GM20000 (cell line): Measurements from ENCODE around the gene SEMA3B.
A peak's percentile ranks its signal among the peaks of the same experiment; 100 is the strongest.
"Not testable (repeated sequence)": the region's sequence is repeated elsewhere in the genome, so short reads cannot be mapped to it uniquely, and the experiment has no call there.

Experiments
- DNase-seq: peaks from one replicate; pipeline ENCODE4 v3.0.0; 2012; ENCODE audit warnings: low spot score
- CTCF ChIP-seq: IDR thresholded peaks from 2 replicates; pipeline ENCODE4 v1.5.1; 2012; ENCODE audit warnings: mild to moderate bottlenecking, control low read depth; ENCODE audit errors: extremely low read depth, missing control alignments

SEMA3B gene

GRCh38 chr3:50226888-50227389, 42.0 kb upstream of the SEMA3B start:
- no peak for TF ChIP-seq CTCF
- peak; percentile 52 for DNase-seq

- TF ChIP-seq CTCF, result peak; percentile 80
- DNase-seq, result peak; percentile 94
Observed at GRCh38 chr3:50227390-50228183, 41.4 kb upstream of the SEMA3B start.

- not testable (repeated sequence) for DNase-seq
Observed at GRCh38 chr3:50228184-50228763, 40.7 kb upstream of the SEMA3B start.

GRCh38 chr3:50229490-50229889, 39.5 kb upstream of the SEMA3B start:
- no peak for DNase-seq
- TF ChIP-seq CTCF, result no peak

- DNase-seq, result no peak
- TF ChIP-seq CTCF, result no peak
Observed at GRCh38 chr3:50230104-50230793, 38.7 kb upstream of the SEMA3B start.

- no peak for DNase-seq
- no peak for TF ChIP-seq CTCF
Observed at GRCh38 chr3:50230794-50231125, 38.2 kb upstream of the SEMA3B start.

GRCh38 chr3:50231581-50231980, 37.4 kb upstream of the SEMA3B start:
- no peak for DNase-seq
- no peak for TF ChIP-seq CTCF
